Neuronal stem cell (in vitro differentiated cells): ENCODE results near the gene AVPR2.

Experiments used
- DNase-seq: peaks from one replicate; pipeline ENCODE4 v3.0.0-alpha.2; 2013; ENCODE audit warnings: low spot score
- H2AFZ ChIP-seq: one replicate; pipeline ENCODE4 v1.6.1; 2013; ENCODE audit warnings: mild to moderate bottlenecking, low read length, inconsistent platforms
- H2AK5ac ChIP-seq: 2 replicates; pipeline ENCODE4 v1.6.1; 2013; ENCODE audit warnings: low read depth, mild to moderate bottlenecking, inconsistent platforms, low read length, moderate library complexity, mixed read lengths
- H2BK120ac ChIP-seq: 2 replicates; pipeline ENCODE4 v1.6.1; 2013; ENCODE audit warnings: low read depth, mild to moderate bottlenecking, inconsistent platforms, low read length, moderate library complexity, mixed read lengths
- H2BK12ac ChIP-seq: one replicate; pipeline ENCODE4 v1.6.1; 2013; ENCODE audit warnings: low read length, inconsistent platforms
- H2BK15ac ChIP-seq: 2 replicates; pipeline ENCODE4 v1.6.1; 2013; ENCODE audit warnings: mild to moderate bottlenecking, low read length, inconsistent platforms, mixed read lengths
- H2BK5ac ChIP-seq: one replicate; pipeline ENCODE4 v1.6.1; 2013; ENCODE audit warnings: inconsistent platforms, mild to moderate bottlenecking, low read length, moderate library complexity
- H3K14ac ChIP-seq: one replicate; pipeline ENCODE4 v1.6.1; 2013; ENCODE audit warnings: low read length, inconsistent platforms
- H3K18ac ChIP-seq: 2 replicates; pipeline ENCODE4 v1.6.1; 2013; ENCODE audit warnings: low read length, inconsistent platforms
- H3K23ac ChIP-seq: 2 replicates; pipeline ENCODE4 v1.6.1; 2013; ENCODE audit warnings: low read depth, mild to moderate bottlenecking, mixed read lengths, low read length, inconsistent platforms; ENCODE audit not compliant: poor library complexity
- H3K27ac ChIP-seq: replicated peaks from 3 replicates; pipeline ENCODE4 v1.5.1; 2013; ENCODE audit warnings: low read length, inconsistent platforms
- H3K27me3 ChIP-seq, 3 experiments: 2 replicates each; pipeline ENCODE4 v1.6.1; 2013; ENCODE audit warnings: low read length in 3 of 3, mild to moderate bottlenecking in 2 of 3, inconsistent platforms in 1 of 3, low read depth in 1 of 3, mixed read lengths in 1 of 3, moderate library complexity in 1 of 3; ENCODE audit not compliant: control insufficient read depth in 3 of 3, insufficient read depth in 3 of 3
- H3K36me3 ChIP-seq, 2 donors: replicated peaks in 1 of 2; 2 replicates each; pipeline ENCODE4 v1.6.1; 2013; ENCODE audit warnings: low read length in 2 of 2; ENCODE audit not compliant: control insufficient read depth in 2 of 2, insufficient read depth in 2 of 2
- H3K4ac ChIP-seq: 2 replicates; pipeline ENCODE4 v1.6.1; 2013; ENCODE audit warnings: inconsistent platforms, mild to moderate bottlenecking, low read length, moderate library complexity
- H3K4me1 ChIP-seq, 2 donors: 1 replicate in 1 of 2; 2 replicates in 1 of 2; pipeline ENCODE4 v1.6.1; 2013; ENCODE audit warnings: low read length in 2 of 2, low read depth in 1 of 2; ENCODE audit not compliant: control insufficient read depth in 2 of 2, insufficient read depth in 1 of 2
- H3K4me2 ChIP-seq: one replicate; pipeline ENCODE4 v1.6.1; 2013; ENCODE audit warnings: mild to moderate bottlenecking, low read length, inconsistent platforms; ENCODE audit not compliant: insufficient read depth, poor library complexity, severe bottlenecking
- H3K4me3 ChIP-seq, 2 donors: 2 replicates each; pipeline ENCODE4 v1.5.1; 2013; ENCODE audit warnings: low read length in 2 of 2, mild to moderate bottlenecking in 2 of 2, inconsistent platforms in 1 of 2, moderate library complexity in 1 of 2
- H3K79me1 ChIP-seq: one replicate; pipeline ENCODE4 v1.6.1; 2013; ENCODE audit warnings: low read depth, mild to moderate bottlenecking, inconsistent platforms, low read length, moderate library complexity
- H3K9ac ChIP-seq: one replicate; pipeline ENCODE4 v1.6.1; 2013; ENCODE audit warnings: mild to moderate bottlenecking, low read depth, low read length, inconsistent platforms; ENCODE audit not compliant: poor library complexity
- H3K9me3 ChIP-seq, 2 donors: replicated peaks in 1 of 2; 2 replicates each; pipeline versions ENCODE3 to v1.6.1; 2013; ENCODE audit warnings: low read length in 2 of 2, mild to moderate bottlenecking in 2 of 2, inconsistent platforms in 1 of 2, low read depth in 1 of 2, mixed read lengths in 1 of 2, moderate library complexity in 1 of 2; ENCODE audit not compliant: control insufficient read depth in 2 of 2, insufficient read depth in 1 of 2
- H4K8ac ChIP-seq: one replicate; pipeline ENCODE4 v1.6.1; 2013; ENCODE audit warnings: low read depth, mild to moderate bottlenecking, inconsistent platforms, low read length, moderate library complexity
- H4K91ac ChIP-seq: one replicate; pipeline ENCODE4 v1.6.1; 2013; ENCODE audit warnings: low read length, low read depth, mild to moderate bottlenecking, inconsistent platforms; ENCODE audit not compliant: poor library complexity
- WGBS, 2 donors: extraction: QIAGEN DNeasy Blood & Tissue Kit; methylation state at CpG; one replicate each; pipeline ENCODE4 v1.1.7; 2013; ENCODE audit warnings: missing lambda C conversion rate in 2 of 2, mixed read lengths in 1 of 2; ENCODE audit not compliant: insufficient read length in 2 of 2, insufficient replicate concordance in 1 of 2; ENCODE audit errors: extremely low coverage in 2 of 2; 5-methylcytosine and 5-hydroxymethylcytosine counted together

The AVPR2 gene

DNA sequence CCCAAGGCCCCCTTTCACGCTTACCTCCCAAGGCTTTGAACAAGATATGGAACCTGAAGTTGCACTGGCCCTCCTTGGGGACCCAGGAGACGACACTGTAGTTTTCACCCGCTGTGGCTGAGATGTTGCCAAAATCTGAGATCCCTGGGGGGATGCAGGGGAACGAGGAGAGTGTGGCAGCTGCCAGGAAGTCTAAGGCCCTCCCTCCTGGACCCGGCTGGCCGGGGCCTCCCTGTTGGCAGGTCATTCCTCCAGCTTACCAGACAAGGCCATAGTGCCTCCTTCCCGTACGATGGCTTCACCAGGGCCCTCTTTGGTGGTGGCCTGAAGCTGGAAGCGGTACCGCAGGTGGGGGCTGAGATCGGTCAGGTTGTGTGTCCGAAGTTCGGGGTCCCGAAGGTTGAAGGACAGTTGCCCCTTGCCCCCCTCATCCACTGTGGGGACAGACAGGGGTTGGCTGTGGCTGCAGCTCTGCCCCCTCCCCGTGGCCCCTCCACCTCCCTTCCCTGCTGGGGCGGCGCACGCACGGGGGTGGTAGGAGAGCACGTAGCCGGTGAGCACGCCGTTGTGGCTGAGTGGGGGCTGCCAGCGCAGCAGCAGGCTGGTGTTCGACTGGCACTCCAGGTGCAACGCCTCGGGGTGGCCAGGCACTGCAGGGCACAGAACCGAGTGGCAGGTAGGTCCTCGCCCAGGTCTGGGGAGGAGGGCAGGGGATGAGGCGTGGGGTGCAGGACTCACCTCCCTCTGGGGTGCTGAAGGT is 39.7 kb upstream of the AVPR2 start:
- Histone ChIP-seq H3K14ac (no peak overlapping the region), H2BK120ac (no peak overlapping the region), H4K91ac (no peak overlapping the region), H3K4ac (no peak overlapping the region), H4K8ac (no peak overlapping the region), H2AK5ac (peak overlapping the region; percentile 46), H2AFZ (no peak overlapping the region), H2BK5ac (no peak overlapping the region), H3K4me3 (no peak overlapping the region), H2BK12ac (no peak overlapping the region), H3K36me3 (peaks cover 0 to 42% of the 10 kb centered on the region in 2 donors), H3K4me2 (no peak overlapping the region), H3K79me1 (no peaks in the 10 kb centered on the region), H3K9ac (no peak overlapping the region), H3K23ac (no peak overlapping the region), H2BK15ac (no peak overlapping the region), H3K9me3 (no peaks in the 10 kb centered on the region), H3K4me1 (peaks cover 0 to 10% of the 10 kb centered on the region in 2 donors), H3K27me3 (peaks cover 0 to 23% (median 0%) of the 10 kb centered on the region in 3 experiments), H3K27ac (no peak overlapping the region), H3K18ac (no peak overlapping the region)
- WGBS, 2 donors = no CpG with 5 or more reads among the region's 30 CpGs
- DNase-seq = no peak

DNA sequence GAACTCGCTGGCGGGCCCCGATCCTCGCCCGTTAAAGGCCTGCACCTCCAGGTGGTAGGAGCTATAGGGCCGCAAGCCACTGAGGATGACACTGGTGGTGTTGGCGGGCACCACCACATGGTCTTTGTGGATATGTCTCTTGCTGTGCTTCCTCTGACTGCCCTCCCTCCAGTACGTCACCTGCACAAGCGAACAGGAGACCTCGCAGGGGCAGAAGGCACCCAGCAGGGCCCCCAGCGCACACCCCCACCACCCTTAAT is 39.2 kb upstream of the AVPR2 start:
- Histone ChIP-seq H3K4me2 (no peak overlapping the region), H3K18ac (no peak overlapping the region), H2AK5ac (no peak overlapping the region), H3K4ac (no peak overlapping the region), H3K79me1 (no peaks in the 10 kb centered on the region), H2AFZ (no peak overlapping the region), H3K9me3 (no peaks in the 10 kb centered on the region), H3K9ac (no peak overlapping the region), H3K4me3 (no peak overlapping the region), H3K4me1 (peaks cover 0 to 10% of the 10 kb centered on the region in 2 donors), H2BK5ac (no peak overlapping the region), H2BK120ac (no peak overlapping the region), H3K14ac (no peak overlapping the region), H2BK12ac (no peak overlapping the region), H4K8ac (no peak overlapping the region), H3K27ac (no peak overlapping the region), H3K27me3 (peaks cover 0 to 20% (median 0%) of the 10 kb centered on the region in 3 experiments), H2BK15ac (no peak overlapping the region), H4K91ac (no peak overlapping the region), H3K36me3 (peaks cover 0 to 46% of the 10 kb centered on the region in 2 donors), H3K23ac (no peak overlapping the region)
- no CpG with 5 or more reads among the region's 11 CpGs for WGBS, 2 donors
- no peak for DNase-seq

DNA sequence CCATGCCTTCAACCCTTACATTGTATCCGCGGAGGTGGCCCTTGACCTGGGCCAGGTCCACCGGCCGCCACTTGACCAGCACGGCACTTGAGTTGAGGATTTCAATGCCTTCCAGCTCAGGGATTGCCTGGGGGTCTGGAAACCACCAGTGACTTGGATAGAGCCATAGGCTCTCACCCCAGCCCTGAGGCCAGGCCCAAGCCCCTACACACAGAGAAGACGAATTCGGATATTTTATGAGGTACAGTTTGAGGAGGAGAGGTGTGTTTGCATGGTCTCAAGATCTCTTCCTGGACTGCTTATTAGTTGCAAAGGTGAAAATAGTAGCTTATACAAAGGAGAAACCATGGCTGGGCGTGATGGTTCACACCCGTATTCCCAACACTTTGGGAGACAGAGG is 38.8 kb upstream of the AVPR2 start:
- Histone ChIP-seq H3K4me2 (no peak overlapping the region), H2BK120ac (no peak overlapping the region), H2AK5ac (no peak overlapping the region), H3K79me1 (no peaks in the 10 kb centered on the region), H4K91ac (no peak overlapping the region), H3K14ac (no peak overlapping the region), H3K9me3 (no peaks in the 10 kb centered on the region), H3K4me1 (peaks cover 0 to 10% of the 10 kb centered on the region in 2 donors), H3K4ac (no peak overlapping the region), H2BK5ac (no peak overlapping the region), H3K36me3 (peaks cover 0 to 46% of the 10 kb centered on the region in 2 donors), H2BK12ac (no peak overlapping the region), H3K4me3 (no peak overlapping the region), H4K8ac (no peak overlapping the region), H2BK15ac (no peak overlapping the region), H3K27me3 (peaks cover 0 to 20% (median 0%) of the 10 kb centered on the region in 3 experiments), H3K27ac (no peak overlapping the region), H3K9ac (no peak overlapping the region), H3K23ac (no peak overlapping the region), H3K18ac (no peak overlapping the region), H2AFZ (no peak overlapping the region)
- no CpG with 5 or more reads among the region's 9 CpGs for WGBS, 2 donors
- no peak for DNase-seq

DNA sequence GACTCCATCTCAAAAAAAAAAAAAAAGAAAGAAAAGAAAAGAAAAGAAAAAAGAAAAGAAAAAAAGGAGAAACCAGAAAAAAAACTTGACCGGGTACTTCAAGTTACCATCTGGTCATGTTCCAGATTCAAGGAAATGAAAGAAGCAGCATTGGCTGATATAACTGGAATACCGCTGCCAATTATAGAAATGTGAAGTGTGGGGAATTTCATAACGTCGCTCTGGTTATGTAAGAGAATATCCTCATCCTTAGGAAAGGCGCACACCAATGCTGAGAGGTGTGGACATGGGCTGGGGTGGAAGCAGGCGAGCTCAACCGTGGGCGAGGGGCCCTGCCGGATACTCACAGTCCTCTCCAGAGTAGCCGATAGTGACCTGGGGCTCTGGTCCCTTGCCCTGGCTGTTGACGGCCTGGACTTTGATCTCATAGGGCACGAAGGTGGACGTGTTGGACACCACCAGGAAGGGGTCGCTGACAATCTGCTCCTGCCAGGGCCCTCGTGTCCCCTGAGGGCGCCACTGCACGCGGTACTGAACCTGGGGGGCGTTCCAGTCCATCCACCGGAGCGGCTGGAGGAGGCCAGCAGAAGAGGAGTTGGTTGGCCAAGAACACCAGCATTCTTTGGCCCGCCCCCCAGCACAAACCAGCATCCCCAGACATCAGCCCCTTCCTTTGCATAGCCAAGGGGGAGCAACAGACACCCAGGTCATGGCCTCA is 38.0 kb upstream of the AVPR2 start:
- Histone ChIP-seq H2AFZ (no peak overlapping the region), H2AK5ac (no peak overlapping the region), H2BK5ac (no peak overlapping the region), H4K8ac (no peak overlapping the region), H3K79me1 (no peaks in the 10 kb centered on the region), H3K36me3 (peaks cover 0 to 46% of the 10 kb centered on the region in 2 donors), H3K9ac (no peak overlapping the region), H2BK12ac (no peak overlapping the region), H4K91ac (no peak overlapping the region), H3K4me1 (peaks cover 1 to 11% of the 10 kb centered on the region in 2 donors), H3K9me3 (no peaks in the 10 kb centered on the region), H3K4me3 (no peak overlapping the region), H3K4ac (no peak overlapping the region), H2BK120ac (no peak overlapping the region), H3K23ac (no peak overlapping the region), H3K4me2 (no peak overlapping the region), H3K27me3 (peaks cover 0 to 15% (median 0%) of the 10 kb centered on the region in 3 experiments), H3K18ac (no peak overlapping the region), H2BK15ac (no peak overlapping the region), H3K14ac (no peak overlapping the region), H3K27ac (no peak overlapping the region)
- WGBS, 2 donors = no CpG with 5 or more reads among the region's 22 CpGs
- no peak for DNase-seq
